Stimulated activated CD4-positive, alpha-beta T cell treated with anti-CD3 and anti-CD28 coated beads, Interleukin-12 subunit alpha, Interleukin-12 subunit beta, amount 100 ng/mL, for 48 hours (primary cell): ENCODE measurements around the gene HHAT.
"Not testable (repeated sequence)": the region's sequence is repeated elsewhere in the genome, so short reads cannot be mapped to it uniquely, and the experiment has no call there.

ENCODE experiments used
- DNase-seq, 3 donors: peaks; one replicate each; pipeline ENCODE4 v3.0.0-alpha.2; 2020; ENCODE audit warnings: low read depth in 2 of 3, low spot score in 1 of 3

HHAT gene

GRCh38 chr1:210354305-210354704 lies 25.6 kb downstream of the HHAT start:
- DNase-seq, result not testable (repeated sequence)

GRCh38 chr1:210358626-210359025 lies 29.9 kb downstream of the HHAT start:
- DNase-seq, result no peak

GRCh38 chr1:210359255-210359654 lies 30.6 kb downstream of the HHAT start:
- DNase-seq, result no peak

- DNase-seq, result no peak
These were observed 32.3 kb downstream of the HHAT start for GRCh38 chr1:210360852-210361477.

GRCh38 chr1:210361665-210362064 lies 33.0 kb downstream of the HHAT start:
- DNase-seq, result no peak

GRCh38 chr1:210362526-210362925 lies 33.8 kb downstream of the HHAT start:
- no peak for DNase-seq

GRCh38 chr1:210363119-210363518 lies 34.4 kb downstream of the HHAT start:
- DNase-seq, result no peak

- DNase-seq, result no peak
These were observed 35.8 kb downstream of the HHAT start for GRCh38 chr1:210364479-210364878.

- no peak for DNase-seq
These were observed 38.1 kb downstream of the HHAT start for GRCh38 chr1:210366767-210367166.

GRCh38 chr1:210367566-210367965 lies 38.9 kb downstream of the HHAT start:
- no peak for DNase-seq

- DNase-seq, result no peak
These were observed 40.7 kb downstream of the HHAT start for GRCh38 chr1:210369425-210369824.

- DNase-seq, result no peak
These were observed 43.2 kb downstream of the HHAT start for GRCh38 chr1:210371916-210372315.

GRCh38 chr1:210372491-210372890 lies 43.8 kb downstream of the HHAT start:
- no peak for DNase-seq

- DNase-seq, result no peak
These were observed 44.4 kb downstream of the HHAT start for GRCh38 chr1:210372931-210373627.

- no peak for DNase-seq
These were observed 44.9 kb downstream of the HHAT start for GRCh38 chr1:210373628-210373877.

- peak; percentile 73 to 81 (median 78) for DNase-seq
These were observed 45.3 kb downstream of the HHAT start for GRCh38 chr1:210373878-210374599.

GRCh38 chr1:210374600-210374953 lies 45.9 kb downstream of the HHAT start:
- DNase-seq, result no peak

GRCh38 chr1:210376836-210377372 lies 48.2 kb downstream of the HHAT start:
- no peak for DNase-seq

- DNase-seq, result no peak
These were observed 49.1 kb downstream of the HHAT start for GRCh38 chr1:210377731-210378333.

- no peak for DNase-seq
These were observed 50.0 kb downstream of the HHAT start for GRCh38 chr1:210378736-210379135.

- DNase-seq, result no peak
These were observed 53.2 kb downstream of the HHAT start for GRCh38 chr1:210381934-210382333.

- DNase-seq, result no peak
These were observed 55.9 kb downstream of the HHAT start for GRCh38 chr1:210384625-210385024.
